ENCODE results near the gene APPBP2. TPM values are rescaled to one million over a fixed set of nuclear protein-coding genes. Genes with fewer than 3 reads are reported as not detected.

APPBP2 gene
- total RNA-seq, 1 experiment from 2014 or later: 25.3 TPM

GRCh38 chr17:60510031-60510430 lies 16.0 kb downstream of the APPBP2 start:
- no peak overlapping the region for H3K27ac Mint-ChIP-seq (ENCODE audit: unreplicated experiment)
- no peaks in the 10 kb centered on the region for H3K36me3 ChIP-seq (ENCODE audit: control insufficient read depth, insufficient read depth, low read length)
- no peaks in the 10 kb centered on the region for H3K9me3 ChIP-seq
- no peak for DNase-seq
- no peak overlapping the region for H3K4me3 Mint-ChIP-seq (ENCODE audit: unreplicated experiment)
- no peaks in the 10 kb centered on the region for H3K9me3 Mint-ChIP-seq (ENCODE audit: unreplicated experiment)
- ChIA-PET CTCF (no interaction called here), POLR2A (no interaction called here)
- no peaks in the 10 kb centered on the region for H3K27me3 ChIP-seq (replicated peaks; ENCODE audit: control insufficient read depth, insufficient read depth, low read length)
- TF ChIP-seq, protein P1, sequence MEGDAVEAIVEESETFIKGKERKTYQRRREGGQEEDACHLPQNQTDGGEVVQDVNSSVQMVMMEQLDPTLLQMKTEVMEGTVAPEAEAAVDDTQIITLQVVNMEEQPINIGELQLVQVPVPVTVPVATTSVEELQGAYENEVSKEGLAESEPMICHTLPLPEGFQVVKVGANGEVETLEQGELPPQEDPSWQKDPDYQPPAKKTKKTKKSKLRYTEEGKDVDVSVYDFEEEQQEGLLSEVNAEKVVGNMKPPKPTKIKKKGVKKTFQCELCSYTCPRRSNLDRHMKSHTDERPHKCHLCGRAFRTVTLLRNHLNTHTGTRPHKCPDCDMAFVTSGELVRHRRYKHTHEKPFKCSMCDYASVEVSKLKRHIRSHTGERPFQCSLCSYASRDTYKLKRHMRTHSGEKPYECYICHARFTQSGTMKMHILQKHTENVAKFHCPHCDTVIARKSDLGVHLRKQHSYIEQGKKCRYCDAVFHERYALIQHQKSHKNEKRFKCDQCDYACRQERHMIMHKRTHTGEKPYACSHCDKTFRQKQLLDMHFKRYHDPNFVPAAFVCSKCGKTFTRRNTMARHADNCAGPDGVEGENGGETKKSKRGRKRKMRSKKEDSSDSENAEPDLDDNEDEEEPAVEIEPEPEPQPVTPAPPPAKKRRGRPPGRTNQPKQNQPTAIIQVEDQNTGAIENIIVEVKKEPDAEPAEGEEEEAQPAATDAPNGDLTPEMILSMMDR (IDR thresholded peaks at IDR 0.05; ENCODE audit: insufficient read depth in 1 of 2, low read depth in 1 of 2, low read length in 1 of 2, severe bottlenecking in 1 of 2, unreplicated experiment in 1 of 2): no peak
- BruUV-seq (replicated peaks): no TSS peak
- intact Hi-C loops (cut with micrococcal nuclease; ENCODE audit: unreplicated experiment): no loop called here
- peaks cover 5% of the 10 kb centered on the region for H3K4me1 Mint-ChIP-seq (ENCODE audit: low read depth, unreplicated experiment)
- no peaks in the 10 kb centered on the region for H3K27me3 Mint-ChIP-seq (ENCODE audit: insufficient read depth, unreplicated experiment)
- H3K4me3 ChIP-seq (ENCODE audit: low read depth, low read length): no peak overlapping the region
- H3K4me1 ChIP-seq: no peaks in the 10 kb centered on the region
- peaks cover 34% of the 10 kb centered on the region for H3K36me3 Mint-ChIP-seq (ENCODE audit: insufficient read depth, unreplicated experiment)

DNA sequence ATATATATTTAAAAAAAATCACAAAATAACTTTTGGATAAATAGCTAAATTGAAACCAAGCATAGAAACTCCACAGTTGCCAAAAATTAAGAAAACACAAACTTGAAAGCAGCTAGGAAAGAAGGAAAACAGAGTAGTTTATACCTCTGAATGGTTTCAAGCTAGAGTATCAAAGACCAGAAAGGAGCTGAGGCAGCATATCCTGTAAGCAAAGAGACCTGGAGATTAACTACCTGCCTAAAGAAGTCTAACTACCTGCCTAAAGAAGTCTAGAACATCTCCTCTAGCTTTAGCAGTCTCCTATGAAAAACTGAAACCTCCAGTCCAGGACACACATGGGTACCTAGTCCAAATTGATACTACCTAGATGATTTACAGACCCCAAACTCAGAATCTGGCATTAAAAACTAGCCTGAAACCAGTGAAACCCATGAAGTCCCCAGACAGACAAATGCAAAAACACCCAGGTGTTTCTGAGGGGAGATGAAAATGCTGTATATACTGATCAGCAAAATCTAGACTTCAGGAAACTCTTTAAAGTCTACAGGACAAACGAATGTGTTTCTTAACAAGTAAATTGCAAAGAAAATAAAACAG lies 17.6 kb downstream of the APPBP2 start:
- POLR2A ChIA-PET: interaction anchor here (0.7 kb wide), 1 partner anchor 18 kb away, joined by 3 read pairs; the partner anchor contains the start of gene APPBP2
- CTCF ChIA-PET: no interaction called here
- no TSS peak for BruUV-seq (replicated peaks)
- intact Hi-C loops (cut with micrococcal nuclease; ENCODE audit: unreplicated experiment): no loop called here
- TF ChIP-seq, protein P1 (IDR thresholded peaks at IDR 0.05; ENCODE audit: insufficient read depth in 1 of 2, low read depth in 1 of 2, low read length in 1 of 2, severe bottlenecking in 1 of 2, unreplicated experiment in 1 of 2): no peak
- no peaks in the 10 kb centered on the region for H3K9me3 Mint-ChIP-seq (ENCODE audit: unreplicated experiment)
- peaks cover 23% of the 10 kb centered on the region for H3K36me3 Mint-ChIP-seq (ENCODE audit: insufficient read depth, unreplicated experiment)
- H3K9me3 ChIP-seq: no peaks in the 10 kb centered on the region
- H3K4me3 ChIP-seq (ENCODE audit: low read depth, low read length): no peak overlapping the region
- H3K4me1 ChIP-seq: no peaks in the 10 kb centered on the region
- H3K4me3 Mint-ChIP-seq (ENCODE audit: unreplicated experiment): no peak overlapping the region
- H3K4me1 Mint-ChIP-seq (ENCODE audit: low read depth, unreplicated experiment): no peaks in the 10 kb centered on the region
- no peak for DNase-seq
- no peaks in the 10 kb centered on the region for H3K27me3 ChIP-seq (replicated peaks; ENCODE audit: control insufficient read depth, insufficient read depth, low read length)
- H3K36me3 ChIP-seq (ENCODE audit: control insufficient read depth, insufficient read depth, low read length): no peaks in the 10 kb centered on the region
- H3K27me3 Mint-ChIP-seq (ENCODE audit: insufficient read depth, unreplicated experiment): no peaks in the 10 kb centered on the region
- H3K27ac Mint-ChIP-seq (ENCODE audit: unreplicated experiment): no peak overlapping the region

DNA sequence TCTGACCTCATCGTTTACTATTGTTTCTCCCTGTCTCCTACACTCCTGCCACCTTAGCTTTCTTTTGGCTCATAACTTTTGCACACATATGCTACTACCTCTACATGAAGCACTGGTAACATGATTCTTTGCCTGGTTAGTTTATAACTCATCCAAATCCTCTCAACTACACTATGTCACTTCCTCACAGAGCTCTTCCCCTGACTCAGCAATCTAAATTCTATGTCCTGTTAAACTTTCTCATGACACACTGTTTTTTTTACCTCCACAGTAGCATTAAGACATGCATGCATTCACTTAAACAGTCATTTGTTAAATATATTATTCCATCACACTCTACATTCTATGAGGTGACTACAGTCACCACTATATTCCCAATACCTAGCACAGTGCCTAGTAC lies 19.7 kb downstream of the APPBP2 start:
- Histone ChIP-seq H3K27me3 (replicated peaks; ENCODE audit: control insufficient read depth, insufficient read depth, low read length) (no peaks in the 10 kb centered on the region), H3K36me3 (ENCODE audit: control insufficient read depth, insufficient read depth, low read length) (no peaks in the 10 kb centered on the region), H3K9me3 (no peaks in the 10 kb centered on the region), H3K4me1 (no peaks in the 10 kb centered on the region), H3K4me3 (ENCODE audit: low read depth, low read length) (no peak overlapping the region)
- ChIA-PET CTCF (no interaction called here), POLR2A (interaction anchor here (0.7 kb wide), 1 partner anchor 17 kb away, joined by 3 read pairs; no protein-coding TSS in a partner anchor)
- no peak overlapping the region for H3K4me3 Mint-ChIP-seq (ENCODE audit: unreplicated experiment)
- no peaks in the 10 kb centered on the region for H3K27me3 Mint-ChIP-seq (ENCODE audit: insufficient read depth, unreplicated experiment)
- no peaks in the 10 kb centered on the region for H3K4me1 Mint-ChIP-seq (ENCODE audit: low read depth, unreplicated experiment)
- intact Hi-C loops (cut with micrococcal nuclease; ENCODE audit: unreplicated experiment): no loop called here
- no peak for DNase-seq
- peaks cover 3% of the 10 kb centered on the region for H3K36me3 Mint-ChIP-seq (ENCODE audit: insufficient read depth, unreplicated experiment)
- TF ChIP-seq, protein P1 (IDR thresholded peaks at IDR 0.05; ENCODE audit: insufficient read depth in 1 of 2, low read depth in 1 of 2, low read length in 1 of 2, severe bottlenecking in 1 of 2, unreplicated experiment in 1 of 2): no peak
- H3K27ac Mint-ChIP-seq (ENCODE audit: unreplicated experiment): no peak overlapping the region
- BruUV-seq (replicated peaks): no TSS peak
- no peaks in the 10 kb centered on the region for H3K9me3 Mint-ChIP-seq (ENCODE audit: unreplicated experiment)

Measured in Caco-2 (cell line).